HEK293T (cell line): ENCODE results near the gene SETBP1.

Source experiments
- BHLHE40 ChIP-seq: fragments of 450-650 bp; IDR thresholded peaks from 2 replicates; pipeline ENCODE4 v1.6.1; 2016; ENCODE audit warnings: mild to moderate bottlenecking, moderate library complexity, borderline replicate concordance
- L3MBTL2 ChIP-seq: fragments of 450-650 bp; conservative IDR thresholded peaks from 2 replicates; pipeline ENCODE4 v1.6.1; 2016; ENCODE audit warnings: mild to moderate bottlenecking
- SP1 ChIP-seq: fragments of 450-650 bp; IDR thresholded peaks from 2 replicates; pipeline ENCODE4 v1.6.1; 2017

DNA sequence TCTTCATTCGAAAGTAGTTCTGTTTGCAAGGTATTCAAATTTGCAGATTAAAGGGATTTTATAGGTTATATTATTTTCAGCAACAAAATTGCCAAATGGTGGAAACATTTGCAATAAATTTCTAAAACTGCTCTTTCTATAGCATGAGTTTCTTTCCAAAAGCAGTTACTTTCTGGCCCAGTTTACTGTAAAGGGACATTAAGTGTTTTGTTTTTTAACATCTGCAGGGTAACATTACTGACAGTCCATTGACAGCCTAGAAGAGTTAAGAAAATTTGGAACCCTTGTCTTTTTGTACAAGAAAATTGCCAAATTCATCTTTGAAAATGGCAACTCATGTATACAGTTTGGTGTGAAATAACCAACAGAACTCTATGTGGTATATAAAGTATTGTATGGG is 375.1 kb downstream of the SETBP1 start:
- TF ChIP-seq SP1 (no peak), BHLHE40 (no peak), L3MBTL2 (no peak)
